NCI-H748 (cell line): ENCODE measurements around the gene TTC9.
A peak's percentile ranks its signal among the peaks of the same experiment; 100 is the strongest.

Experiments used
- DNase-seq: peaks from one replicate; lab custom pipeline; 2025; ENCODE audit not compliant: unreplicated experiment; lab: John Stamatoyannopoulos, UW

TTC9 gene

DNA sequence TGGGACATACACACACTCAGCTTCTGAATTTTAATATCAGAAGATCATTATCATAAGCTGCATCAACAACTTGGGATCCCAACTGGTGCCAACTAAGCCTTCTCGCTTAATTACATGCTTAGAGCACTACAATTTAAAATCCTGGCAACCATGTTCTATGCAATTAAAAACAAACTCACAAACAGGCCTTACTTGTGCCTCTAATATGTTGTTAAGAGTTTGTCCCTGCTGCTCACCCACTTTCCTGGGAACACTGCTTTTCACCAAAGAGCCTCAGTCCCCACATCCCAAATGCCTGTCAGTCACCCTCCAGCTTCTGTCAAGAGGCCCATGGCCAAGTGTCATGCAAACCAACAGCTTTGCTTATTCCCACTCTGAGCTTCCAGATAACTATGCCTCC, 69.7 kb downstream of the TTC9 start:
- DNase-seq, result no peak

DNA sequence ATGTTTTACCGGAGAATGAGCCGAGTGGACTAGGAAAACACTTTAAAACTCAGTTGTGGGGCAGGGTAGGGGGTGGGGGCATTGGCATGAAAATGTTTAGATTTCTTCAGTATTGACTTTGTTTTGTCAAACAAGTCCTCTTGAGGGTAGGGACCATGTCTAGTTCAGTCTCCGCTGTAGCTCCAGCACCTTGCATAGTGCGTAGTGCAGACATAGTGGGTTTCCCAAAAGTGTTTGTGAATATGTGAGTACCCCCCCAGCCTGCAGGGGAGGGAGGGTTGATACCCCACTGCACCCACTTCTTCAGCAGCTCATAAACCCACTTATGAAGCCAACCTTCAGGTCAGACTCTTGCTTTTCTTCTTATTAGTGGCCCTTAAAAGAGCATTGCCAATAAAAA, 71.4 kb downstream of the TTC9 start:
- no peak for DNase-seq

- DNase-seq, result no peak
Measured at GRCh38 chr14:70713511-70713916, 71.8 kb downstream of the TTC9 start.

- peak; percentile 58 for DNase-seq
Measured at GRCh38 chr14:70714055-70714550, 72.4 kb downstream of the TTC9 start.

- no peak for DNase-seq
Measured at GRCh38 chr14:70716483-70716882, 74.8 kb downstream of the TTC9 start.

DNA sequence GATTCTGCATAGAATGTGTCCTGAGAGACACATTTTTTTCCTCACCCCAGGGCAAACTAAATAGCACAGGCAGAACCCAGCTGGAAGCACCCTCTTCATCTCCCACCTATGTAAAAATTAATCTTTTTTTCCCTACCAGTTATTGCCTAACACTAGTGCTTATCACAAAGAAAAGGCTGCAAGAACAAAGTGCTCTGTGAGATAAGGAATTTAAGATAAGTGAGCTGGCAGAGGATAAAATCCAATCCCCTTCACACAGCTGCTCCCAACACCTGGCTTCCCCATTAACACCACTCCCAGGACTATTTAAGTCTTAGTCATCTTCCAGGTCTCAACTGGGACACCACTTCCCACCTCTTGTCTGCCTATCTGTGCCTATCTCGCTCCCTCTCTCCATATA, 75.2 kb downstream of the TTC9 start:
- DNase-seq, result no peak

DNA sequence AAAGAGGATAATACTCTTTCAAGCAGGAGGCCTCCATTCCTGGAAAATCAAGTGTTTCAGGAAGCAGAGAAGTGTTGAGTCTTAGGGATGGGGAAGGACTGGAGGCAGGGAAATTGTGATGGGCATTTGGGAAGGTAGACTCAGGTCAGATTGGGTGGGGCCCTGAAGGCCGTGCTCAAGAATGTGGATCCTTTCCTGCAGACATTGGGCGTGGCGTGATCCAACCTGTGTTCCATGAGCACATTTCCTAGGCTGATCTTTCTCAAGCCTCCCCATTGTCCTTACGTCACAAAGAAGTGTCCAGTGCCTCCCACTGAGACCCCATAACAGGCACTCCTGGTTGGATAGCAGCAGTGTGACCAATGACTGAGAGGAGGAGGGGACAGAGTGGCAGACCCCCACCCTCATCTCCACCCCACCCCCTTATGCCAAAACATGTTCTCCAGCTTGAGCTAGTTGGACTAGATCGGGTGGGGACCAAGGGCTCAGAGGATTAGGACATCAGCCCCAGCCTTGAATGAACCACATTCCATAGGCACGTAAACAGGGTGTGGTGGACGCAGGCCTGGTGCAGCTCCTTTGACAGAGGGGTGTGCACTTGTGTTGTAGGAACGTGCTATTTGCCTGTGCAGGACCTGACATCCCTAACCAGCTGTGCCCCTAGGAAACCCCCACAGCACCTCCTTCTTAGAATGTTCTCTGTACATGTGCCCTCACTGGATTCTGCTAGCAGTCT, 76.8 kb downstream of the TTC9 start:
- no peak for DNase-seq

- DNase-seq, result no peak
Measured at GRCh38 chr14:70721542-70721941, 79.8 kb downstream of the TTC9 start.

GRCh38 chr14:70722418-70722817, 80.7 kb downstream of the TTC9 start:
- no peak for DNase-seq

DNA sequence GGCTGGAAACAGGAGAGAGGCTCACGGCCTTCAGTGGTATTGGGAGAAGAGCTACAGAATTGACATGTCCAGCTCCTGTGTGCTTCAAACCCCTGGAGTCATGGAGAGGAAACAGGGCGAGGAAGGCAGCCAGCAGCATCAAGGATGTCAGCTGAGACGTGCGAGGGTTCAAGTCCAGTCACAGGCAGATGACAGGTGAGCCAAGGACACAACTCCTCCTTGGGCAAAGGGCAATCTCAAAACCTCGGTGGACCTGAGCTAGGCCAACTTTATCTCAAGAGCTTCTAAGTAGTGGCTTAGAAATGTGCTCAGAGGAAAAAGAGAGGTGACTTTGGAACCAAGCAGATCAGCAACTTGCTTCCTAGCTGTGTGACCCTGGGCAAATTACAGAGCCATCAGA, 81.6 kb downstream of the TTC9 start:
- DNase-seq, result no peak

DNA sequence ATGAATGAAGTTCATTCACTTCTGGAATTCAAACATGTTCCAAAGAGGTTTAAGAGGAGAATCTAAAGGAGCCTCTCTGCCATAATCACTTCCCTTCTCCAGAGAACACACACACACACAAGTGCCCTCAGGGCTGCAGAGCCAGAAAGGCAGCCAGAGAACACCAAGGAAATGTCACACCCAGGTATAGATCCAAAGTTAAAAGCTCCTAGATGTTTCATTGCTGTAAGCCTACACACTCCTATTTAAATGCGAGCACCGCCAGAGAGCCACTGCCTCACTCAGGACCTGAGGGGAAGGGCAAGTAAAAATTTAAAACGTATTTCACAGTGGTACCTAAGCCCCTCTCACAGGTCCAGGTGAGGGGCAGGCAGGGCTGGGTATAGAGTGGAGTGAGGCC, 82.4 kb downstream of the TTC9 start:
- DNase-seq, result no peak

DNA sequence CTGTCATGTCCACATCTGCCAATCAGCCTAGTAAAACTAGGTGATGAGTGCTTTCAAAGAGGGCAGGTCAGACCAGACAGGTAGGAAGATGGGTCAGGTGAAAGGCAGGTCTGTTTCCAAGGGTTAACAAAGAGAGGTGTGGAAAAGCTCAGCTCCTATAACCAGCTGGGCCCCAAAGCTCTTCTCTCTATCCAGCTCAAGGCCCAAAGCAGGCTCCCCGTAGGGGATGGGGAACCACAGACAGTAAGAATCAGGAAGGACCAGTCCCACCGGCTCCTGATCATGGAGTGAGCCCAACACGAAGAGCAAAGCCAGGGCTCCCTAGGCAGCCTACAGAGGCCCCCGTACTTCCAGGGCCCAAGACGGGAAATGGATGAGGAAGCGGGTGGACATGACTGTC, 83.2 kb downstream of the TTC9 start:
- no peak for DNase-seq
